HG03280 (cell line): Measurements from ENCODE around the gene CYTH3.
"Not testable (repeated sequence)": the region's sequence is repeated elsewhere in the genome, so short reads cannot be mapped to it uniquely, and the experiment has no call there.

Experiments
- ATAC-seq: cut with Tn5 transposase; IDR thresholded peaks from one replicate; pipeline ENCODE4 v1.9.1; 2021; ENCODE audit warnings: mild to moderate bottlenecking, moderate library complexity; ENCODE audit not compliant: unreplicated experiment

Gene CYTH3

GRCh38 chr7:6154542-6155404 lies 117.7 kb downstream of the CYTH3 start:
- ATAC-seq: no peak

- ATAC-seq: no peak
These were observed 118.5 kb downstream of the CYTH3 start for GRCh38 chr7:6153646-6154541.

GRCh38 chr7:6151994-6152735 lies 120.3 kb downstream of the CYTH3 start:
- ATAC-seq: no peak

- ATAC-seq: not testable (repeated sequence)
These were observed 120.9 kb downstream of the CYTH3 start for GRCh38 chr7:6151527-6151926.

DNA sequence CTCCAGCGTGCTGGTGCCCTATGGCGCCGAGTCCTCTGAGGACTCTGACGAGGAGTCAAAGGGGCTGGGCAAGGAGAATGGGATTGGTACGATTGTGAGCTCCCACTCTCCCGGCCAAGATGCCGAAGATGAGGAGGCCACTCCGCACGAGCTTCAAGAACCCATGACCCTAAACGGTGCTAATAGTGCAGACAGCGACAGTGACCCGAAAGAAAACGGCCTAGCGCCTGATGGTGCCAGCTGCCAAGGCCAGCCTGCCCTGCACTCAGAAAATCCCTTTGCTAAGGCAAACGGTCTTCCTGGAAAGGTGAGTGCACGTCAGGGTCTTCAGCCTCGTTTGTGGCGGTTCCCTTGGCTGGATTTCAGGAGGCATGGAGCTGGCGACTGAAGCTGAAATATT lies 122.4 kb downstream of the CYTH3 start:
- ATAC-seq: no peak

GRCh38 chr7:6148724-6149360 lies 123.6 kb downstream of the CYTH3 start:
- no peak for ATAC-seq

GRCh38 chr7:6147627-6148026 lies 124.8 kb downstream of the CYTH3 start:
- no peak for ATAC-seq

DNA sequence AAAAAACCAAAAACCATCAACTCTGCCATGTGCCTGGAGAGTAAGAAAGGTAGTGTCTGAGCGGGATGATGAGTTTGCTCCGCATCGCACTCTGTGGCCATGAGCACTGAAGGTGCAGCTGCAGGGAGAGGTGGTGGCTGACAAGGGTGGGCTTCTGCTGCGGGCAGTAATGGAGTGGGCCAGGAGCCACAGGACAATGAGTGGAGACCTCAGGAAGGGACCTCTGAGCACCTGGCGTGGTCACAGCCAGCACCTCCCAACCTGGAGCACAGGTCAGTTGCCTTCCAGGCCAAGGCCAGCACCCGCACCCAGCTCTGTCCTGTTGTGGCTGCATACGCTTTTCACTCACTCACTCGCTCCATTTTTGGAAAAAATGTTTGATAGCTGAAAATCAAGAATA lies 125.8 kb downstream of the CYTH3 start:
- no peak for ATAC-seq

- no peak for ATAC-seq
These were observed 128.4 kb downstream of the CYTH3 start for GRCh38 chr7:6143997-6144396.

DNA sequence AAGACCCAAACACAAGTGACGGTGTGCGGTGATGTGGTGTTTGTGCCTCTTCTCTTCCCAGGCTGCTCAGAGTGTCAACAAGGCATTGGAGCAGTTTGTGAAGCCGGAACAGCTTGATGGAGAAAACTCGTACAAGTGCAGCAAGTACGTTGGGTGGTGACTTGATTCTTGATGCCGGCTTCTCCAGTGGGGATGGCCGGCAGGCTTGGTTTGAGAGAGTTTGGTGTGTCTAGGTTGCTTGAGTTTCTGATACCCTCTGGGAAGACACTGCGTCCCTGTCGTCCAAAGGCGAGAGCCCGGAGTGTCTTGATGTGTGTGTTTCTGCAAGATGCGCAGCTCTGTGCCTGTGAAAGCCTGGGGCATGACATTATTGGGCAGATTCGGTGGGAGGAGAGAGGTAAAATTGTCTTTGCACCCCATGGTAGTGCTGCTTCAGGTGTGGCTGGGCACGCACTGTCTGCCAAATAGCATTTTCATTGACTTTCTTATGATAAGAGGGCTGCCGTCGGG lies 129.5 kb downstream of the CYTH3 start:
- no peak for ATAC-seq

DNA sequence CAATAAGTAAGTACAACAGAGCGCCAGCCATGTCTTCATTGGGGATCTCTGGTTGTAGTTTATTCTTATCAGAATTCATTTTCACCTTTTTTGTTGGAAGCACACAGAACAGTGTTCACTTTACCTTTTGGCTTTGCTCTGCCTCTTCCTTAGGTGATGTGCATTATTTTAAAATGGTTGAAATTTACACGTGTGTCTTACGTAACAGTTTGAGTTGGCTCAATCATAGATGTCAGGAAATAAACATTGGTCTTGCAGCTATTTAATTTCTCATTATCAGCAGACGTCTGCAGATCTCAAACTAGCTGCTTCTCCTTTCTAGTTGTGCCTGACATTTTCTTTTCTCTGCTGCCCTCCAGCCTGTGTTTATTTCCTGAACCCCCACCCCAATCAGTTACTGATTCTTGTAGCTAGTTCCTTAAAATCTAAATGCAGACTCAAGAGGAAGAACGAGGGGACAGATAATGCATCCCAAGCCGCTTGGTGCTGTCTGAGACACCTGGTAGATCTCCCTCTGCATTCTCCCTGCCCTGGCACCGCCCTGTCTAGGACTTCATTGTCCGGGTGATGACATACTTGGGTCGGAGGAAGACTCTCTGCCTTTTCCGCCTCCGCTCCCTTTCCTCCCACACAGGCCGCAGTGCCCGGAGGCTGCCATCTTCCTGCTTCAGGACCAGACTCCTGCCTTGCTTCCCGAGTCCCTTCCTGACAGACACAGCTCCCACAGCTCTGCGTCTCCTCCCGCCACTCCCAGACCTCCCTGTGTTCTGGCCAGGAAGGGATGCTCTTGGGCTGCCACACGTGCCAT lies 133.0 kb downstream of the CYTH3 start:
- ATAC-seq: no peak

- ATAC-seq: no peak
These were observed 135.9 kb downstream of the CYTH3 start for GRCh38 chr7:6136475-6136874.

GRCh38 chr7:6133249-6133648 lies 139.2 kb downstream of the CYTH3 start:
- no peak for ATAC-seq

- no peak for ATAC-seq
These were observed 142.3 kb downstream of the CYTH3 start for GRCh38 chr7:6130007-6130587.

- no peak for ATAC-seq
These were observed 144.2 kb downstream of the CYTH3 start for GRCh38 chr7:6128205-6128604.

GRCh38 chr7:6127110-6127490 lies 145.3 kb downstream of the CYTH3 start:
- ATAC-seq: no peak

DNA sequence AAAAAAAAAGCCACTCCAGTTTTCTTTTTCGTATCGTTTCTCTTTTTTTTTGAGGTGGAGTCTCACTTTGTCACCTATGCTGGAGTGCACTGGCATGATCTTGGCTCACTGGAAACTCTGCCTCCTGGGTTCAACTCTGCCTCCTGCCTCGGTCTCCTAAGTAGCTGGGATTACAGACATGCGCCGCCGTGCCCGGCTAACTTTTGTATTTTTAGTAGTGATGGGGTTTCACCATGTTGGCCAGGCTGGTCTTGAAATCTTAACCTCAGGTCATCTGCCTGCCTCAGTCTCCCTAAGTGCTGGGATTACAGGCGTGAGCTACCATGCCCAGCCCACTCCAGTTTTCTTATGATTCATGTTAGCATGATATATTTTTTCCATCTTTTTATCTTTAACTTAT lies 148.6 kb downstream of the CYTH3 start:
- no peak for ATAC-seq

GRCh38 chr7:6121141-6121540 lies 151.3 kb downstream of the CYTH3 start:
- no peak for ATAC-seq

- no peak for ATAC-seq
These were observed 154.9 kb downstream of the CYTH3 start for GRCh38 chr7:6117533-6117932.
